GM12878 (cell line): Measurements from ENCODE around the gene RYR2. TPM values are rescaled to one million over a fixed set of nuclear protein-coding genes. Genes with fewer than 3 reads are reported as not detected.
A peak's percentile ranks its signal among the peaks of the same experiment; 100 is the strongest.

Experiments
- ATAC-seq: fragments of 200-7000 bp; cut with Tn5 transposase; 3 replicates; pipeline ENCODE4 v1.9.1; 2020; ENCODE audit warnings: mild to moderate bottlenecking, moderate library complexity
- BruUV-seq: library from RNA; stranded (reverse); fragments of 400-500 nt; replicated peaks from 2 replicates; lab custom pipeline; 2021; lab: Mats Ljungman, UMichigan
- CTCF ChIA-PET: fragments of 300-600 bp; sonication (Branson Sonifier 250); formaldehyde crosslinking; extraction: SDS; loops from one replicate; lab custom pipeline; 2021; ENCODE audit warnings: inconsistent platforms; lab: Yijun Ruan, JAX
- POLR2A ChIA-PET: fragments of 350-600 bp; formaldehyde crosslinking; extraction: SDS; loops from one replicate; lab custom pipeline; 2021; ENCODE audit warnings: inconsistent platforms; lab: Charles Lee
- RAD21 ChIA-PET: fragments of 300-600 bp; sonication (Branson Sonifier 250); formaldehyde crosslinking; loops from one replicate; lab custom pipeline; 2023; ENCODE audit warnings: antibody characterized with exemption; ENCODE audit not compliant: unreplicated experiment; lab: Charles Lee
- SMC1A ChIA-PET: fragments of 300-600 bp; sonication (Branson Sonifier 250); formaldehyde crosslinking; loops from one replicate; lab custom pipeline; 2023; ENCODE audit not compliant: unreplicated experiment, uncharacterized antibody; lab: Charles Lee
- DNase-seq: peaks from one replicate; pipeline ENCODE4 v3.0.0-alpha.2; 2011; ENCODE audit warnings: low read depth, low spot score
- FAIRE-seq: peaks from 3 replicates; lab custom pipeline; 2011; peaks lifted over from hg19 to GRCh38; lab: Jason Lieb, UNC
- H2AFZ ChIP-seq: 2 replicates; pipeline ENCODE4 v1.6.0; 2011; ENCODE audit warnings: low read depth, low read length, control low read depth; ENCODE audit not compliant: control insufficient read depth
- H3K27ac ChIP-seq: 2 replicates; pipeline ENCODE4 v1.5.1; 2011; ENCODE audit warnings: control low read depth; ENCODE audit not compliant: control insufficient read depth, insufficient read depth
- H3K27me3 ChIP-seq, 2 experiments: replicated peaks in 1 of 2; 2 replicates each; pipeline versions ENCODE4 v1.6.0 to v1.6.1; 2011; ENCODE audit warnings: low read length in 1 of 2; ENCODE audit not compliant: control insufficient read depth in 2 of 2, insufficient read depth in 2 of 2
- H3K36me3 ChIP-seq, 2 experiments: 2 replicates each; pipeline ENCODE4 v1.5.1; 2011; ENCODE audit warnings: low read length in 1 of 2; ENCODE audit not compliant: control insufficient read depth in 2 of 2, insufficient read depth in 2 of 2
- H3K4me1 ChIP-seq: 2 replicates; pipeline ENCODE4 v1.6.1; 2011; ENCODE audit warnings: mild to moderate bottlenecking, low read length, moderate library complexity, mixed read lengths; ENCODE audit not compliant: control insufficient read depth, insufficient read depth
- H3K4me2 ChIP-seq: 2 replicates; pipeline ENCODE4 v1.6.0; 2011; ENCODE audit warnings: control low read depth; ENCODE audit not compliant: control insufficient read depth, insufficient read depth
- H3K4me3 ChIP-seq: fragments of 200-600 bp; sonication (generic); 2 replicates; pipeline ENCODE4 v1.5.1; 2016
- H3K79me2 ChIP-seq: 2 replicates; pipeline ENCODE4 v1.6.0; 2011; ENCODE audit warnings: low read length; ENCODE audit not compliant: control insufficient read depth, insufficient read depth
- H3K9ac ChIP-seq: 2 replicates; pipeline ENCODE4 v1.8.0; 2011; ENCODE audit warnings: low read length, control low read depth, mixed read lengths; ENCODE audit not compliant: control insufficient read depth, insufficient read depth
- H3K9me3 ChIP-seq: replicated peaks from 3 replicates; pipeline ENCODE4 v1.5.1; 2011; ENCODE audit warnings: mild to moderate bottlenecking, low read length; ENCODE audit not compliant: control insufficient read depth, insufficient read depth
- H4K20me1 ChIP-seq: 2 replicates; pipeline ENCODE4 v1.6.0; 2011; ENCODE audit not compliant: control insufficient read depth, insufficient read depth
- EZH2 ChIP-seq: IDR thresholded peaks from 2 replicates; pipeline ENCODE4 v1.6.1; 2012; ENCODE audit warnings: low read depth, mild to moderate bottlenecking, control low read depth, inconsistent platforms, low read length, borderline replicate concordance; ENCODE audit not compliant: control insufficient read depth
- MTA2 ChIP-seq: fragments of 450-650 bp; IDR thresholded peaks from 2 replicates; pipeline ENCODE4 v1.6.1; 2016; ENCODE audit warnings: low read depth, mild to moderate bottlenecking, moderate library complexity
- NFIC ChIP-seq: IDR thresholded peaks from 2 replicates; pipeline ENCODE4 v1.6.1; 2012; ENCODE audit warnings: low read depth, mild to moderate bottlenecking, inconsistent platforms, low read length, moderate library complexity
- POU2F2 ChIP-seq: IDR thresholded peaks from 3 replicates; pipeline ENCODE4 v1.6.1; 2011; ENCODE audit warnings: low read depth, mild to moderate bottlenecking, low read length, borderline replicate concordance
- RELB ChIP-seq: fragments of 450-650 bp; IDR thresholded peaks from 2 replicates; pipeline ENCODE4 v1.6.1; 2017; ENCODE audit warnings: low read depth, mild to moderate bottlenecking, moderate library complexity
- SPI1 ChIP-seq: IDR thresholded peaks from 2 replicates; pipeline ENCODE4 v1.6.1; 2011; ENCODE audit warnings: low read depth, mild to moderate bottlenecking, low read length, moderate library complexity, borderline replicate concordance; ENCODE audit not compliant: insufficient read depth
- SREBF1 ChIP-seq: IDR thresholded peaks from 2 replicates; pipeline ENCODE4 v1.6.1; 2012; ENCODE audit warnings: mild to moderate bottlenecking, low read length
- ZBED1 ChIP-seq: IDR thresholded peaks from 2 replicates; pipeline ENCODE4 v1.6.1; 2016; ENCODE audit warnings: borderline replicate concordance
- ZBTB40 ChIP-seq: fragments of 450-650 bp; IDR thresholded peaks from 2 replicates; pipeline ENCODE4 v1.6.1; 2016; ENCODE audit warnings: mild to moderate bottlenecking, moderate library complexity, borderline replicate concordance
- ZNF384 ChIP-seq: IDR thresholded peaks from 2 replicates; pipeline ENCODE4 v1.6.1; 2012; ENCODE audit warnings: low read depth, mild to moderate bottlenecking, low read length, improper control_type of control experiment, borderline replicate concordance
- ZNF592 ChIP-seq: fragments of 450-650 bp; IDR thresholded peaks from 2 replicates; pipeline ENCODE4 v1.6.1; 2017; ENCODE audit warnings: mild to moderate bottlenecking, moderate library complexity
- ZNF622 ChIP-seq: fragments of 450-650 bp; IDR thresholded peaks from 2 replicates; pipeline ENCODE4 v1.6.1; 2017; ENCODE audit warnings: mild to moderate bottlenecking, inconsistent platforms
- WGBS: methylation state at CpG from one replicate; pipeline ENCODE4 v1.1.6; 2016; ENCODE audit warnings: low lambda C conversion rate; ENCODE audit not compliant: insufficient replicate concordance, insufficient coverage; ENCODE audit errors: missing lambda C conversion rate; 5-methylcytosine and 5-hydroxymethylcytosine counted together
- in situ Hi-C: fragments of 300-500 bp; cut with MboI; formaldehyde crosslinking; loops from 9 replicates; pipeline ENCODE4 v1.14.3; 2018; ENCODE audit warnings: mixed read lengths
- intact Hi-C: fragments of 100-400 bp; cut with micrococcal nuclease; formaldehyde crosslinking; loops from one replicate; pipeline ENCODE4 v1.14.2; 2022; ENCODE audit not compliant: unreplicated experiment
- polyA plus RNA-seq, 11 experiments: library from polyadenylated mRNA; depleted of rRNA in 4 of 11; unstranded in 6 of 11; stranded (reverse) in 5 of 11; fragments of >200 nt; fragmentation: Nextera tagmentation in 4 of 11; fragmentation: Illumina TruSeq in 1 of 11; extraction: Ambion mirVana in 4 of 11; extraction: Trizol in 1 of 11; gene quantifications; 1 replicate in 1 of 11; 2 replicates in 10 of 11; pipeline versions ENCODE4 v1.2.1 to v1.2.3, GENCODE V29; 2011 to 2016; ENCODE audit warnings: inconsistent platforms in 2 of 11, missing spikeins in 2 of 11, low read depth in 1 of 11
- total RNA-seq, 4 experiments: library from RNA; depleted of rRNA in 3 of 4; stranded (reverse); fragments of >200 nt in 3 of 4; fragmentation: Illumina TruSeq in 1 of 4; extraction: Trizol in 1 of 4; gene quantifications; 2 replicates each; pipeline versions ENCODE4 v1.2.1 to v1.2.3, GENCODE V29; 2013 to 2021

RYR2 gene
- total and polyA plus RNA-seq, 10 of the 15 experiments (the other 5 are each of a cell fraction or from before 2014, with no cell fraction given): 0.01 to 0.04 TPM; not detected in 8

GRCh38 chr1:237861944-237862343 is 820.0 kb downstream of the RYR2 start (continued):
- TF ChIP-seq RELB: no peak

- no peak for FAIRE-seq
- no peak for TF ChIP-seq EZH2
- TF ChIP-seq ZBED1: no peak
- no peak for TF ChIP-seq ZNF622
- TF ChIP-seq MTA2: no peak
- TF ChIP-seq ZNF592: no peak
- no peak for TF ChIP-seq ZNF384
- no peak for TF ChIP-seq SPI1
- TF ChIP-seq SREBF1: no peak
- TF ChIP-seq POU2F2: no peak
- TF ChIP-seq ZBTB40: no peak
- TF ChIP-seq NFIC: no peak
Observed at GRCh38 chr1:237863234-237863633, 821.2 kb downstream of the RYR2 start.

More at GRCh38 chr1:237863234-237863633, 821.2 kb downstream of the RYR2 start:
- CTCF ChIA-PET: interaction anchor here (0.7 to 5.8 kb wide), 31 partner anchors 8 to 1088 kb away, joined by 3 to 45 read pairs (median 5); no protein-coding TSS in a partner anchor
- RAD21 ChIA-PET: interaction anchor here (0.7 to 3.2 kb wide), 11 partner anchors 10 to 372 kb away, joined by 3 to 18 read pairs (median 4); no protein-coding TSS in a partner anchor
- intact Hi-C loops (no loop called here), in situ Hi-C loops (no loop called here)
- no peaks in the 10 kb centered on the region for H3K79me2 ChIP-seq
- DNase-seq (no peak), ATAC-seq (peak; percentile 33; the same call in 1 of the 3 replicates)
- no peaks in the 10 kb centered on the region for H3K36me3 ChIP-seq
- H3K9me3 ChIP-seq: no peaks in the 10 kb centered on the region
- H2AFZ ChIP-seq: no peak overlapping the region
- POLR2A ChIA-PET: no interaction called here
- H3K4me1 ChIP-seq: no peaks in the 10 kb centered on the region
- 15% methylated on average over 2 of the region's 2 CpGs for WGBS
- no peak overlapping the region for H3K9ac ChIP-seq
- H3K27ac ChIP-seq: no peak overlapping the region
- H4K20me1 ChIP-seq: no peaks in the 10 kb centered on the region
- no peak overlapping the region for H3K4me2 ChIP-seq
- SMC1A ChIA-PET: interaction anchor here (0.6 to 3.8 kb wide), 14 partner anchors 9 to 1087 kb away, joined by 3 to 29 read pairs (median 4); no protein-coding TSS in a partner anchor
- BruUV-seq: no TSS peak
- H3K27me3 ChIP-seq: no peaks in the 10 kb centered on the region
- H3K4me3 ChIP-seq: no peak overlapping the region
